Measurements from ENCODE around the gene OR10P1.
A peak's percentile ranks its signal among the peaks of the same experiment; 100 is the strongest.
"Not testable (repeated sequence)": the region's sequence is repeated elsewhere in the genome, so short reads cannot be mapped to it uniquely, and the experiment has no call there.

Gene OR10P1

DNA sequence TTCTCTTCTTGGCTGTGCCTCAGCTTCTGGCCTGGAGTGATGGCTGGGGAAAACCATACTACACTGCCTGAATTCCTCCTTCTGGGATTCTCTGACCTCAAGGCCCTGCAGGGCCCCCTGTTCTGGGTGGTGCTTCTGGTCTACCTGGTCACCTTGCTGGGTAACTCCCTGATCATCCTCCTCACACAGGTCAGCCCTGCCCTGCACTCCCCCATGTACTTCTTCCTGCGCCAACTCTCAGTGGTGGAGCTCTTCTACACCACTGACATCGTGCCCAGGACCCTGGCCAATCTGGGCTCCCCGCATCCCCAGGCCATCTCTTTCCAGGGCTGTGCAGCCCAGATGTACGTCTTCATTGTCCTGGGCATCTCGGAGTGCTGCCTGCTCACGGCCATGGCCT lies at the start of gene OR10P1:
Gene OR10P1 (plus strand): TSS at position 40 of the 400 bp plus-strand sequence. CDS start 0 bp downstream, at position 40.
- no peak for DNase-seq

- not testable (repeated sequence) for DNase-seq
These were observed 46.5 kb upstream of the OR10P1 start for GRCh38 chr12:55590152-55590551.

DNA sequence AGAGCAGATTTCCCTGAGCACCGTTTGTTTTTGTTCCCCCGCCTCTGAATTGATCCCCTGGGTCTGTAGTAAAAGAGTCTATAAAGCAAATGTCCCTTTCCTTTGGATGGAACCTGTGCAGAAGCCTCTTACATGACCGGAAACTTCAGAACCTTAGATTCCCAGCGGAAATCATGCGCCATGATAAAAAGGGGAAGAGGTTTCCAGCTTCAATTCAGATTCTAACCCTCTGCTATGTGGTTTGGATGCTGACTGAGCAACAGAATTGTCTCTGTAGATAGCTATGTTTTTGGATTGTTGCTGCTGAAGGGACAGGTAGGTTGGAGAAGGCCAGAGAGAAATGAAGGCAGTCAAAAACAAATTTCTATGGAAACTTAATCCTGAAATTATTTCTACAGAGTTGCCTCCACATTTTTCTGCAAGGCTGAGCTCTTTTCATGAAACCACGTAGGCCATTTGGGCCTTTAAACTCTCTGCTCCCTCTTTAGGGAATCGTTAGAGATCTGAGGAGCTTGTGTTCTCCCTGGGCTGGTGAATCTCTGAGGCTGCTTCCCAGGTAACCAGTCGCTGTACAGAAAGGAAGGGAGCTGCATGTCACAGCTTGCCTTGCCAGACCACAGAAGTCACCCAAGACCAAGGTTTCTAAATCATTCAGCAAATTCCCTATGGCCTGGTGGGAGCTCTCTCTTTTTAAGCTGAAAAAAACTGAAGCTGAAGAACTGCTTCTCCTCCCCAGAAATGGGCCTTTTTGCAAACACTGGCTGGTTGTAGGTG lies 28.7 kb upstream of the OR10P1 start:
- no peak for DNase-seq

DNA sequence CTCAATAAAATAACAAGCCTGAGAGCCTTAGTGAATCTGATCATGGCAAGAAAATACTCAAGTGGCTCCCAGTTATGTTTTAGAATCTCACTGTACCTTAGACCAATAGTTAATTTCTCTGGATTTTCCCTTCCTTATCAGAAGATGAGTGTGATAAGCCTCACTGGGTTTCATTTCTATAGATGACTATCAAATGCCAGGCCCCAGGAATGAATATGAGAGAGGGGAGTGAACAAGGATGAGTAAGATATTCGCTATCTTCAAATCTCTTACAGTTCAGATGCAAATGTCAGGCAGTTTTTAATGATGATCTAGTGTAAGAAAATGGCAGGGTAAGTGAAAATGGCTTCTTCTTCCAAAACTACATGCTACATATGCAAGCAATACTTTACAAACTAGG lies 26.1 kb upstream of the OR10P1 start:
- DNase-seq, result no peak

DNA sequence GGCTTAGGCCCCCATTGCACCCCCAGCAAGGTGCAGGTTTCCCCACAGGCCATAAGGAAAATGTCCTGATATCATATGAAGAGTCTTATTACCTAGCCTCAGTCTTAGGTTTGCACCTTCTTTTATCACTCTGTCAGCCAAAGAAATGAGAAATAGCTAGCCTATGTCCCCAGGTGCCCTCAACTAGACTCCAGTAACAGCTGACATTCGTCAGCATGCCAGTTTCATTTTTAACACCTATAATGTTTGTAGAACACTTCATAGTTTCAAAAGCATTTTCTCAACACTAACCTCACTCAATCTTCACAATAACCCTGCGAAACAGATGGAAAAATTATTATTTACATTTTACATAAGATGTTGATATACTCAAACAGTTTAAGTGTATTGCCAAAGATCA lies 24.0 kb upstream of the OR10P1 start:
- DNase-seq, result no peak

DNA sequence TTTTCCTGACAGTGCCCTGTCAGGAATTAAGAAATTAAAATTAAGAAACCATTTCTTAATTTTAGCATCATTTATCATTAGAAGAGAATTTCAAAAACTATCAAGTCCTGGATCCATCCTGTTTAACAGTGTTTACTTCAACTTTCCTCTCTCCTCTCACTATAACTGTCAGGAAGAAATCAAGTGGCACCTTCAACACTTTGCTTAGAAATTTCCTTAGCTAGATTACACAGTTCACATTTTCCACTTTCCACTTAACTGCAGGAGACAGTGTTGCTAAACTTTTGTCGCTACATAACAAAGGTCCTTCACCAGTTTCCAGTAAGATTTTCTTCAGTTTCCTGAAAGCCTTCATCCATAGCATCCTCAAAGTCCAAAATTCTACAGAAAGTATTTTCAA lies 21.9 kb upstream of the OR10P1 start:
- no peak for DNase-seq

DNA sequence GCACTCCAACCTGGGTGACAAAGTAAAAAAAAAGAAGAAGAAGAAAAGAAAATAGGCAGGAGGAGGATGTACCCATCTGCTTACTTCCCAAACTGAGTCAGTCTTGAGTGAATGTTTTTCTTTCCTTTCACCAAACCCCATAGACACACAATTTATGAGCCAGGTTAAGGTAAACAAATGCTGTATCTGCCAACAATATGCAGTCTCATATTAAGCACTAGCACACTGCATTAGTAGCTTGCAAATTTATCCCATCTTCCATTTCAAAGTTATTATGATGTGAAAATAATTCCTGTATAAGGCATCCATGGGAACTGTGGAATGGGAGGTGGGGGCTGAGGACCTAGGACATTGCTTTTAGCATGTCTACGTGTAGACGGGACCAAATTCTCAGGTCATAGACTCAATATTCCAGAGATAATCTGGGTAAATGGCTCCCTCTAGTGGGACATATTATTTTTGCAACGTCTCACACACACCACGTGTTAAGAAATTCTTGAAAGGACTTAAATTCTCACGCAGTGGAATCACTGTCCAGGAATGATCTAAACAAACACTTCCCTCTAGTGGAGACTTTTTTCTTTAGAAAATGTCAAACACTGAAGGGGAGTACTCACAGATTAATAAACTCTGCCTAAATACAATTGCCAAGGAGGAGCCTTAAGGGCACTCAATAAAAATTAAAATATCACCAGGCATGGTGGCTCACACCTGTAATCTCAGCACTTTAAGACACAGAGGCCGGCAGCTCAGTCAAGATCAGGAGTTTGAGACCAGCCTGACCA lies 17.1 kb upstream of the OR10P1 start:
- peak; percentile 82 for DNase-seq

- no peak for DNase-seq
These were observed 12.6 kb upstream of the OR10P1 start for GRCh38 chr12:55624056-55624455.

DNA sequence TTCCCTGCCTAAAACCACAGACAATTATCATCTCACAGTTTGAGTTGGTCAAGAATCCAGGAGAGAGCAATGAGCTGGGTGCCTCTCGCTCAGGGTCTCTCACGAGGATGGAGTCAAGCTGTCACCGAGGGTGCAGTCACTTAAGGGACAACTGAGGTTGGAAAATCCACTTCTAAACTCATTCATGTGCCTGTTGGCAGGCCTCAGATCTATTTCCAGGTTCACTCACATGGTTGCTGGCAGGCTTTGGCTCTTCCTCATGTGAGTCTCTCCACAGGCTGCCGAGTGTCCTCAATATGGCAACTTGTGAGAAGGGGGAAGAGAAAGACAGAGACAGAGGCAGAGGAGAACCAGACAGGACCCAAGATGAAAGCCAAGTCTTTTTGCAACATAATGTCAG lies 10.5 kb upstream of the OR10P1 start:
- DNase-seq, result no peak

DNA sequence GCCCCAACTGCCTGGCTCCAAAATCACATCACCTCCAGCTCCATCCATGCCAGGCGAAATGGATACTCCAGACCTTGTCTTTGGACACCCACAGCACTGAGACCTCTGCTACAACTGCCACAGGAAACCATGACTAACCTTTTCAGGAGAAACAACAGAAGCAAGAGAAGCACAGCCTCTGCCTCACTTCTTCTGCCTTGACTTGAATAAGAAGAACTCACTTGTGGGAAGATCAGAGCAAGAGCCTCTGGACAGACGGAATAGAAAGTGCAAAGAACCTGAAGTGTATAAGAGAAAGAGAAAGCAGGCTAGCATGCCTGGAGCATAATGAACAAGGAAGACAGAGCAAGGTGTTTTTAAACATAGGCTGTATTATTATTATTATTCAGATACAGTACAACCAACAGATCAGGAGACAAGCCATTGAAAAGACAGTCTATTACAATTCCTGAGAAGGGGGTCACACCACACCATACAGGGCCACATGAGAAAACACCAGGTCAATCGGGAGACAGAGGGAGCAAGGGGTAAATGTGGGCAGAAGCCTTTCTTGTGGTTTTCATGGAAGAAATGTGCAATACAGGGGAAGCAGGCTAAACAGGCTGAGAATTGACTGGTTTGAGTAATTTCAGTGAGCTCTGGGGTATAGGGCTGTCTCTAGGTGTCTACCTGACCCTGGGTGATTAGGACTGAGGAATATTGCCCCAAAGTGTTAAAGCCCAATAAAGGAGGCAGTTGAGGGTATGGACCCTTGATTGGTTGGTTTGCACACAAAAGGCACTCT lies 7.4 kb upstream of the OR10P1 start:
- DNase-seq, result no peak

- DNase-seq, result no peak
These were observed 5.6 kb upstream of the OR10P1 start for GRCh38 chr12:55631056-55631455.

GRCh38 chr12:55631733-55632132 lies 5.0 kb upstream of the OR10P1 start:
- no peak for DNase-seq

DNA sequence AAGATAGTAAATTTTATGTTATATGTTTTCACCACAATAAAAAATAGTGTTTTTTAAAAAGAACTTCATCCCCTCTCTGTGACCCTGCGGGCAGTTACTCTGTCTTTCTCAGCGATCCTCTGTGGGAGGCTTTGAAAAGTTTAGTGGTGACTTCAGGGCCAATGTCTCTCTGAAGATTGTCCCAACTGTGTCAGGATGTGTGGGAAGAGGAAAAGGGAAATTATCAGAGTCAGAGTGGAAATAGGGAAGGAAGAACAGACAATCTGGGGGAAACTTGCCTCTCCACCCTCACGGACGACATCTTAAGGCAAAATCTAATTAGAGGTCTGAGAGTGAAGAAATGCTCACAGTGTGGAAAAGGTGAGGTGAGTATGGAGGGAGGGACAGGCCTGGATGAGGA lies 3.5 kb upstream of the OR10P1 start:
- DNase-seq, result no peak

GRCh38 chr12:55636116-55636655 lies 506 bp upstream of the OR10P1 start:
- no peak for DNase-seq

DNA sequence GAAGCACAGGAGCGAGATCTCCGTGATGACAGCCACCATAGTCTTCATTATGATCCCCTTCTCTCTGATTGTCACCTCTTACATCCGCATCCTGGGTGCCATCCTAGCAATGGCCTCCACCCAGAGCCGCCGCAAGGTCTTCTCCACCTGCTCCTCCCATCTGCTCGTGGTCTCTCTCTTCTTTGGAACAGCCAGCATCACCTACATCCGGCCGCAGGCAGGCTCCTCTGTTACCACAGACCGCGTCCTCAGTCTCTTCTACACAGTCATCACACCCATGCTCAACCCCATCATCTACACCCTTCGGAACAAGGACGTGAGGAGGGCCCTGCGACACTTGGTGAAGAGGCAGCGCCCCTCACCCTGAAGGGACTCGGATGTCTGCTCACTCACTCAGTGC lies 775 bp downstream of the OR10P1 start:
- DNase-seq, result peak; percentile 49

GRCh38 chr12:55641595-55641994 lies 4.9 kb downstream of the OR10P1 start:
- DNase-seq, result no peak

DNA sequence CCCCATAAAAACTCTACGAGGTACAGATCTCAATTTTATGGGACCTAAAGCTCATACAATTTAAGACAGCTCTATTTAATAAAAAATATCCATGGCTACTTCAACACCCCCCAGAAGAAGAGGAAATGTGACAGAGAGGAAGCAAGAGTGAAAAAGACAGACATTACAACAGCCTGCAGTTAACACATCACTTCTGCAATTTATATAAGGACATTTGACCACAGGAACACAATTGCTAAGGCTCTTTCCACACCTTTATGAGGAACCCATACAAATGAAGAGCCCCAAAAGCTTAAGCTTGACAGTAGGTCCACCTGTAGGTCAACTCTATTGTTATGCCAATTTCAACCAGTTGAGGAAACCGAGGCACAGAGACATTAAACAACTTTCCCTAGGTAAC lies 5.6 kb downstream of the OR10P1 start:
- no peak for DNase-seq

DNA sequence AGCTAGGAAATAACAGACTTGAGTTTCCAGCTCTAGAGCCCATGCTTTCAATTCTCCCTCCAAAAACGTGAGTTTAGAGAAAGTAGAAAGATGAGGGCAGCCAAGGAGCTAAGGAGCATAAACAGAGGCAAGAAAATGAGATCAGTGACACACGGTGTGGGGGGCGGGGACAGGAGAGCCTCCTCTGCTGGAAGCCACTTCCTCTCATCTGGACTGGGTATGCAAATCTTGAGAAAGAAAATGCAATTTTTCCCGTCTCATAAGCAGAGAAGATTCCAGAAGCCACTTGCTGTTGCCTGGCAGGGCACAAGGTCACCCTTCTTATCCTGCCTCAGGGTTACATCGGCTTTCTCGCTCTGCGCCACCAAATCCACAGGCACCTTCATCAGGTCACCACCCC lies 6.0 kb downstream of the OR10P1 start:
- peak; percentile 17 for DNase-seq

- DNase-seq, result no peak
These were observed 7.9 kb downstream of the OR10P1 start for GRCh38 chr12:55644591-55644990.

DNA sequence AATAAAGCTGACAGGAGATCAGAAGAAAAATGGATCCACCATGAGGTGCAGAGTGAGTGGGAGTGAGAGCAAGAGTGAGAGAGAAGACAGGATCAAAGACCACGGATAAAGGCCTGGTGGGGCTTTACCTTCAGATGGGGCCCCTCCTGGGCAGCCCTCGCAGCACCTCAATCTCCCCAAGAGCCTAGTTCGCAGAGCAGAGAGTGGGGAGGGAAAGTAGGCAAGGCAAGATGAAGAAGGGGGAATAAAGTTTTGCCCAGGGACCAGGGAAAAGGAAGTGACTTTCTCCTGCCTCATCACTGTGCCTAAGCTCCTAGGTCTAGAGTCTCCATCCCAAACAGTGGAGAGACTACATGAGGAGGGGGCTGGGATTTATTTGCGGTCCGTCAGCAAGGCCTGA lies 10.3 kb downstream of the OR10P1 start:
- DNase-seq, result no peak

GRCh38 chr12:55650620-55651298 lies 14.1 kb downstream of the OR10P1 start:
- DNase-seq, result not testable (repeated sequence)

- no peak for DNase-seq
These were observed 14.6 kb downstream of the OR10P1 start for GRCh38 chr12:55651299-55651683.

GRCh38 chr12:55652352-55652751 lies 15.7 kb downstream of the OR10P1 start:
- DNase-seq, result peak; percentile 19
